H9 (cell line): Measurements from ENCODE around the gene ITGB6. TPM values are rescaled to one million over a fixed set of nuclear protein-coding genes. Genes with fewer than 3 reads are reported as not detected.

Experiments
- DNase-seq: peaks from one replicate; pipeline ENCODE4 v3.0.0-alpha.2; 2017
- H2AFZ ChIP-seq: one replicate; pipeline ENCODE4 v1.6.1; 2013; ENCODE audit warnings: mild to moderate bottlenecking, low read length, control low read depth, moderate library complexity
- H2AK5ac ChIP-seq: 2 replicates; pipeline ENCODE4 v1.6.1; 2013; ENCODE audit warnings: low read length, control low read depth, mixed read lengths; ENCODE audit not compliant: insufficient read length
- H2BK120ac ChIP-seq: one replicate; pipeline ENCODE4 v1.6.1; 2013; ENCODE audit warnings: low read depth, mild to moderate bottlenecking, low read length, control low read depth, inconsistent platforms; ENCODE audit not compliant: poor library complexity, severe bottlenecking
- H2BK12ac ChIP-seq: 2 replicates; pipeline ENCODE4 v1.6.1; 2013; ENCODE audit warnings: low read length, control low read depth, mixed read lengths, low read depth; ENCODE audit not compliant: insufficient read length
- H2BK15ac ChIP-seq: 2 replicates; pipeline ENCODE4 v1.6.1; 2013; ENCODE audit warnings: low read depth, low read length, control low read depth
- H2BK20ac ChIP-seq: one replicate; pipeline ENCODE4 v1.6.1; 2013; ENCODE audit warnings: low read depth, mild to moderate bottlenecking, low read length, control low read depth, inconsistent platforms; ENCODE audit not compliant: poor library complexity, severe bottlenecking
- H2BK5ac ChIP-seq: 2 replicates; pipeline ENCODE4 v1.6.1; 2013; ENCODE audit warnings: low read length, control low read depth, mixed read lengths; ENCODE audit not compliant: insufficient read length
- H3K14ac ChIP-seq: 2 replicates; pipeline ENCODE4 v1.6.1; 2013; ENCODE audit warnings: low read length, control low read depth; ENCODE audit not compliant: insufficient read depth
- H3K18ac ChIP-seq: 2 replicates; pipeline ENCODE4 v1.6.1; 2013; ENCODE audit warnings: low read depth, mild to moderate bottlenecking, mixed read lengths, low read length, control low read depth; ENCODE audit not compliant: insufficient read length
- H3K23ac ChIP-seq: 2 replicates; pipeline ENCODE4 v1.6.1; 2013; ENCODE audit warnings: low read length, control low read depth, mixed read lengths, low read depth; ENCODE audit not compliant: insufficient read length
- H3K23me2 ChIP-seq: 2 replicates; pipeline ENCODE4 v1.6.1; 2013; ENCODE audit warnings: low read depth, mild to moderate bottlenecking, mixed read lengths, low read length, control low read depth; ENCODE audit not compliant: insufficient read length, poor library complexity, severe bottlenecking
- H3K27ac ChIP-seq: 2 replicates; pipeline ENCODE4 v1.5.1; 2013; ENCODE audit warnings: low read length, control low read depth, mixed read lengths, low read depth; ENCODE audit not compliant: insufficient read length
- H3K27me3 ChIP-seq: 2 replicates; pipeline ENCODE4 v1.6.1; 2013; ENCODE audit warnings: low read length, control low read depth, inconsistent platforms; ENCODE audit not compliant: insufficient read depth
- H3K4ac ChIP-seq: 2 replicates; pipeline ENCODE4 v1.6.1; 2013; ENCODE audit warnings: low read depth, mild to moderate bottlenecking, control low read depth, inconsistent platforms, low read length, moderate library complexity
- H3K4me1 ChIP-seq: 2 replicates; pipeline ENCODE4 v1.6.1; 2013; ENCODE audit warnings: low read length, control low read depth, inconsistent platforms; ENCODE audit not compliant: insufficient read depth
- H3K4me2 ChIP-seq: 2 replicates; pipeline ENCODE4 v1.6.1; 2013; ENCODE audit warnings: low read length, control low read depth, mixed read lengths; ENCODE audit not compliant: insufficient read length, insufficient read depth
- H3K56ac ChIP-seq: 2 replicates; pipeline ENCODE4 v1.6.1; 2013; ENCODE audit warnings: low read depth, mild to moderate bottlenecking, mixed read lengths, low read length, control low read depth; ENCODE audit not compliant: insufficient read length
- H3K79me1 ChIP-seq: 2 replicates; pipeline ENCODE4 v1.6.1; 2013; ENCODE audit warnings: low read depth, mild to moderate bottlenecking, moderate library complexity, low read length, control low read depth, inconsistent platforms; ENCODE audit not compliant: insufficient read depth, poor library complexity, severe bottlenecking
- H3K79me2 ChIP-seq: 2 replicates; pipeline ENCODE4 v1.6.1; 2013; ENCODE audit warnings: low read length, control low read depth, inconsistent platforms; ENCODE audit not compliant: insufficient read depth
- H3K9ac ChIP-seq: 2 replicates; pipeline ENCODE4 v1.6.1; 2013; ENCODE audit warnings: low read length, control low read depth, mixed read lengths; ENCODE audit not compliant: insufficient read length; ENCODE audit errors: extremely low read depth
- H3K9me3 ChIP-seq: one replicate; pipeline ENCODE4 v1.6.1; 2013; ENCODE audit warnings: low read depth, low read length, inconsistent platforms; ENCODE audit not compliant: control insufficient read depth
- H3T11ph ChIP-seq: one replicate; pipeline ENCODE4 v1.6.1; 2013; ENCODE audit warnings: mild to moderate bottlenecking, low read length, control low read depth, inconsistent platforms
- H4K20me1 ChIP-seq: one replicate; pipeline ENCODE4 v1.6.1; 2013; ENCODE audit not compliant: control insufficient read depth, insufficient read length, insufficient read depth
- H4K5ac ChIP-seq: 2 replicates; pipeline ENCODE4 v1.6.1; 2013; ENCODE audit warnings: low read depth, mild to moderate bottlenecking, mixed read lengths, low read length, control low read depth; ENCODE audit not compliant: insufficient read length
- H4K8ac ChIP-seq: replicated peaks from 2 replicates; pipeline ENCODE4 v1.6.1; 2013; ENCODE audit warnings: low read length, control low read depth, mixed read lengths, low read depth; ENCODE audit not compliant: insufficient read length
- H4K91ac ChIP-seq: 2 replicates; pipeline ENCODE4 v1.6.1; 2013; ENCODE audit warnings: low read depth, mild to moderate bottlenecking, moderate library complexity, mixed read lengths, low read length, control low read depth; ENCODE audit not compliant: insufficient read length
- H3K27ac Mint-ChIP-seq, 3 experiments: 2 replicates in 2 of 3; 3 replicates in 1 of 3; pipeline ENCODE4 v1.8.0; 2020 to 2021; ENCODE audit warnings: mixed read lengths in 3 of 3, mild to moderate bottlenecking in 1 of 3, moderate library complexity in 1 of 3
- H3K27me3 Mint-ChIP-seq: 2 replicates; pipeline ENCODE4 v1.8.0; 2021; ENCODE audit warnings: low read depth, mild to moderate bottlenecking, moderate library complexity, mixed read lengths
- H3K36me3 Mint-ChIP-seq, 3 experiments: 2 replicates in 2 of 3; 3 replicates in 1 of 3; pipeline ENCODE4 v1.8.0; 2020 to 2021; ENCODE audit warnings: low read depth in 3 of 3, mixed read lengths in 3 of 3; ENCODE audit not compliant: insufficient read depth in 1 of 3
- H3K4me1 Mint-ChIP-seq, 2 experiments: 2 replicates each; pipeline ENCODE4 v1.8.0; 2020; ENCODE audit warnings: mixed read lengths in 2 of 2
- H3K4me3 Mint-ChIP-seq, 2 experiments: 2 replicates in 1 of 2; 3 replicates in 1 of 2; pipeline ENCODE4 v1.8.0; 2020 to 2021; ENCODE audit warnings: mild to moderate bottlenecking in 2 of 2, mixed read lengths in 2 of 2, moderate library complexity in 1 of 2
- H3K9me3 Mint-ChIP-seq, 2 experiments: 2 replicates in 1 of 2; 3 replicates in 1 of 2; pipeline ENCODE4 v1.8.0; 2020; ENCODE audit warnings: mild to moderate bottlenecking in 2 of 2, mixed read lengths in 2 of 2, moderate library complexity in 1 of 2
- WGBS: extraction: QIAGEN DNeasy Blood & Tissue Kit; methylation state at CpG from one replicate; pipeline ENCODE4 v1.1.7; 2013; ENCODE audit warnings: missing lambda C conversion rate, low lambda C conversion rate, mixed read lengths; ENCODE audit not compliant: insufficient read length; ENCODE audit errors: extremely low coverage; 5-methylcytosine and 5-hydroxymethylcytosine counted together
- total RNA-seq: library from RNA; stranded (reverse); gene quantifications from 2 replicates; pipeline ENCODE4 v1.2.1, GENCODE V29; 2021
- TF ChIP-seq, protein P1 (sequence below): fragments of 200-600 bp; sonication (generic); conservative IDR thresholded peaks from 3 replicates; pipeline ENCODE4 v1.8.0; 2021; ENCODE audit warnings: antibody characterized with exemption, mild to moderate bottlenecking

The ITGB6 gene
- total RNA-seq, 1 experiment from 2014 or later: not detected

GRCh38 chr2:160232905-160233475 is 32.9 kb upstream of the ITGB6 start:
- Histone ChIP-seq H2BK20ac (no peak overlapping the region), H2BK15ac (no peak overlapping the region), H3K27me3 (no peaks in the 10 kb centered on the region), H4K20me1 (no peaks in the 10 kb centered on the region), H4K5ac (no peak overlapping the region), H3T11ph (no peak overlapping the region), H3K79me1 (no peaks in the 10 kb centered on the region), H3K23me2 (no peaks in the 10 kb centered on the region), H3K9ac (no peak overlapping the region), H3K56ac (no peak overlapping the region), H4K91ac (no peak overlapping the region), H3K4ac (no peak overlapping the region), H3K14ac (no peak overlapping the region), H2BK5ac (no peak overlapping the region), H2BK12ac (no peak overlapping the region), H3K9me3 (no peaks in the 10 kb centered on the region), H2AFZ (no peak overlapping the region), H3K27ac (no peak overlapping the region), H2BK120ac (no peak overlapping the region), H2AK5ac (no peak overlapping the region), H3K79me2 (no peaks in the 10 kb centered on the region), H4K8ac (no peak overlapping the region), H3K4me2 (no peak overlapping the region), H3K4me1 (no peaks in the 10 kb centered on the region), H3K18ac (no peak overlapping the region), H3K23ac (no peak overlapping the region)
- H3K36me3 Mint-ChIP-seq: no peaks in the 10 kb centered on the region
- H3K27ac Mint-ChIP-seq: no peak overlapping the region
- no peaks in the 10 kb centered on the region for H3K9me3 Mint-ChIP-seq
- peaks cover 1% of the 10 kb centered on the region; the same call in 1 of the 2 replicates for H3K27me3 Mint-ChIP-seq
- no CpG with 5 or more reads among the region's 3 CpGs for WGBS
- H3K4me1 Mint-ChIP-seq: no peaks in the 10 kb centered on the region
- DNase-seq: no peak
- TF ChIP-seq, protein P1, sequence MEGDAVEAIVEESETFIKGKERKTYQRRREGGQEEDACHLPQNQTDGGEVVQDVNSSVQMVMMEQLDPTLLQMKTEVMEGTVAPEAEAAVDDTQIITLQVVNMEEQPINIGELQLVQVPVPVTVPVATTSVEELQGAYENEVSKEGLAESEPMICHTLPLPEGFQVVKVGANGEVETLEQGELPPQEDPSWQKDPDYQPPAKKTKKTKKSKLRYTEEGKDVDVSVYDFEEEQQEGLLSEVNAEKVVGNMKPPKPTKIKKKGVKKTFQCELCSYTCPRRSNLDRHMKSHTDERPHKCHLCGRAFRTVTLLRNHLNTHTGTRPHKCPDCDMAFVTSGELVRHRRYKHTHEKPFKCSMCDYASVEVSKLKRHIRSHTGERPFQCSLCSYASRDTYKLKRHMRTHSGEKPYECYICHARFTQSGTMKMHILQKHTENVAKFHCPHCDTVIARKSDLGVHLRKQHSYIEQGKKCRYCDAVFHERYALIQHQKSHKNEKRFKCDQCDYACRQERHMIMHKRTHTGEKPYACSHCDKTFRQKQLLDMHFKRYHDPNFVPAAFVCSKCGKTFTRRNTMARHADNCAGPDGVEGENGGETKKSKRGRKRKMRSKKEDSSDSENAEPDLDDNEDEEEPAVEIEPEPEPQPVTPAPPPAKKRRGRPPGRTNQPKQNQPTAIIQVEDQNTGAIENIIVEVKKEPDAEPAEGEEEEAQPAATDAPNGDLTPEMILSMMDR: no peak
- no peak overlapping the region for H3K4me3 Mint-ChIP-seq
